Measurements from ENCODE around the gene CBY1. TPM values are rescaled to one million over a fixed set of nuclear protein-coding genes. Genes with fewer than 3 reads are reported as not detected.

CBY1 gene
- total RNA-seq, 2 donors from 2014 or later = 22.3 to 25.2 TPM

DNA sequence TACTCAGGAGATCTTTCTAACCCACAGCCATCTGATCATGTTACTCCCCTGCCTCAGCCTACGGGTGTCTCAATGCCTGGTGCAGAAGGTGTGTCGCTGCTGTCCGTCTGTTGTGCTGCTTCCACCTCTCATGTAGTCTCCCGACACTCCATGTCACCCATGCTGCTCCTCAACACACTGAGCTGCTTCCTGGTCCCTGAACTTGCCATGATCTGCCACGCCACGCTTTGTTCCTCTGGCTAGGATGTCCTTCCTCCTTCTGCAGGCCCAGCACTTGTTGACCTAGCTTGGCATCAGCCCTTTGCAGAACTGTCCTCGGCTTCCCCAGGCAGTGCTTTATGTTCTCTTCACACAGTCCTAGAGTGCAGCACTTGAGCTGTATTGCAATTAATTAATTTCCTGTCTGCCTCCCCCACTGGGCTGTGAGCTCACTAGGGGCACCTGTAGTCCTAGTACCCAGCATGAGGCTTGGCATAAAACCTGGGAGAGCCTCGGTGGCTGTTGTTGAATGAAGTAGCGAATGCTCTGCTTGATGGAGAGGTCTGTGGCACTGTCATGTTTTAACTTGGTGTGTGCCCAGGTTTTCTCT, 58.8 kb downstream of the CBY1 start:
- intact Hi-C loops (cut with DNase I) = no loop called here
- DNase-seq (ENCODE audit: low spot score) = peak; percentile 70

DNA sequence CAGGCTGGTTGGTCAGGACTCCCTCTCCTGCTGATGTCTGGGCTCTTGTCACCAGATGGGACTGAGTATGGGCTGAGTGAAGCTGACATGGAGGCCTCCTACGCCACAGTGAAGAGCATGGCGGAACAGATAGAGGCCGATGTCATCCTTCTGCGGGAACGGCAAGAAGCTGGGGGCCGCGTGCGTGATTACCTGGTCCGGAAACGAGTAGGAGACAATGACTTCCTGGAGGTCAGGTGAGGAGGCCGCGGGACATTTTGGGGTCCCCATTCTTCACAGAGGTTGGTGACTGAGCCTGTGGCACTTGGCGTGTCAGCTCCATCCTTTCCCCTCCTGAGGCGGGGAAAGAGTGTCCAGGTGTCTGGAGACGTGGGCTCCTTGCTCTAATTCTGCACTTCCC, 59.4 kb downstream of the CBY1 start:
- peak; percentile 61 for DNase-seq (ENCODE audit: low spot score)
- intact Hi-C loops (cut with DNase I) = no loop called here

DNA sequence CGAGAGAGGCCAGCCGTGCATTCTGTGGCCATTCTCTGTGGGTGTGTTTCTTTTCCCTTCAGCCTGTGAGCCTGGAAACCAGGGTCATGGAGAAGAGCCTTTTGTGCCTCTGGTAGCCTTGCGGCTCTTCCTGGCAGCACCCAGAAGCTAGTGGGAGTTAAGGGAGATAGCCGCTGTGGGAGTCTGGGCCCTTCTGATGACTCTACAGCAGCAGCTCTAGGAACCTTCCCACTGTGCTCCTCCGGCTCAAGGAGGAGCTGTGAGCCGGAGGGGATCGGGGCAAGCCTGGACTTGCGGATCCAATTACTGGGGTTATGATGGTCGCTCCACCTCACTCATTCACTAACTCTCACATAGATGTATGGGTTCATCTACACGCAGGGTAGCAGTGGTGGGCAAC, 59.8 kb downstream of the CBY1 start:
- intact Hi-C loops (cut with DNase I) = no loop called here
- DNase-seq (ENCODE audit: low spot score) = no peak

DNA sequence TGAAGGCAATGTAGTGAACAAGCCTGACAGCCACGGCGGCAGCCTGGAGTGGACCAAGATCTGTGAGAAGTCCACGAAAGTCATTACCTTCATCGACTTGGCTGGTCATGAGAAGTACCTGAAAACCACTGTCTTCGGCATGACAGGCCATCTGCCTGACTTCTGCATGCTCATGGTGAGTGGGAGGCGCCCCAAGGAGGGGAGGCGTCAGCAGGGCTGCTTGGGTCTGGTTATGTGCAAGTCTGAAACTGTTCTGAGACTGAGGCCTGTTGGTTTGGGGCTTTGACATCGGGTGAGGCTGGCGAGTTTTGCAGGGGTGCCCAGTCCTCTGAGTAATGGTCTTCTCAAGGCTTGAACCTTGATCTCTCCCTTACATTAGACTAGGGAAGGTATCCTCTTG, 60.4 kb downstream of the CBY1 start:
- DNase-seq (ENCODE audit: low spot score) = peak; percentile 77
- intact Hi-C loops (cut with DNase I) = loop anchor here in 1 of 2 donors (1.0 kb wide), 1 partner anchor 31 kb away; no protein-coding TSS in a partner anchor

DNA sequence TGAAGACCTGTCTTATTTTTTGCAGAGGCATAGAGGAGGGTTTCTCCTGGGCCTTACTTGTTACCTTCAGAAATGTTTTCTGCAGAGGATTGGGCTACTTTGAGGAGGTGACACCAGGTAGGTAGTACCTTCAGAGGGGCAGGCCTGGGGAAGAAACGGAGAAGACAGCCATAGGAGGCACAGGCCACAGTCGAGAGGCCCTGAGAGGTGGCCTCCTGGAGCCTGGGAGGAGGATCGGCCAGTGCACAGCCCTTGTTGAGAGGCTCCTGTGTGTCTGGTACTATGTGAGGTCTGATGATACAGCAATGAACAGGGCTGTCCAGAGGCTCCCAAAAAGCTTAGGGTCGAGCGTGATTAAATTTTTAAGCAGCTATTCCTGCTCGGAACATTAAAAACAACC, 60.8 kb downstream of the CBY1 start:
- intact Hi-C loops (cut with DNase I) = loop anchor here in 1 of 2 donors (1.0 kb wide), 1 partner anchor 31 kb away; no protein-coding TSS in a partner anchor
- no peak for DNase-seq (ENCODE audit: low spot score)

DNA sequence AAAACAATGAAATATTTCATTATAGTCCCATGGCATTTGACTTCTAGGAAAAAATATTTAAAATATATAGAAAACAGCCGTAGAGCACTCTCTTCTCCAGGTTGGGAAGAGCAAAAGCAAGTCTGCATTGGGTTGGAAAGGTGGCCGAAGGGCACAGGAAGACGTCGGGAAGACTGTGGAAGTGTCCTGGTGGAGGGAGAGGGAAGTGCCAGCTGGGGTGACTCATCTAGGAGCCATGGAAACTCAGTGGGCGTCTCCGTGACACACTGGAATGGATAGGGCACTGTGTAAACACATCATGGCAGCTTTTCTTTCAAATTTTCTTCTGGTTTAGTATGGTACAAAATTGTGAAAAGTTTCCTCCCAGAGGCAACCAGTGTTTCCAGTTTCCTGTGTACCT, 62.0 kb downstream of the CBY1 start:
- peak; percentile 83 for DNase-seq (ENCODE audit: low spot score)
- intact Hi-C loops (cut with DNase I) = no loop called here

DNA sequence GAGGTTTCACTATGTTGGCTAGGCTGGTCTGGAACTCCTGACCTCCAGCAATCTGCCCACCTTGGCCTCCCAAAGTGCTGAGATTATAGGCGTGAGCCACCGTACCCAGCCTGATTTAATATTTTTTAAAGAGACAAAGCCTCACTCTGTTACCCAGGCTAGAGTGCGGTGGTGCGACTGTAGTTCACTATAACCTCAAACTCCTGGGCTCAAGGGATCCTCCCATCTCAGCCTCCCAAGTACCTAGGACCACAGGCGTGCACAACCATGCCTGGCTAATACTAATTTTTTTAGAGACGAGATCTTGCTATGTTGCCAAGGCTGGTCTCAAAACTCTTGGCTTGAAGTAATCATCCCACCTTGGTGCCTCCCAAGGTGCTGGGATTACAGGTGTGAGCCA, 62.8 kb downstream of the CBY1 start:
- intact Hi-C loops (cut with DNase I) = no loop called here
- DNase-seq (ENCODE audit: low spot score) = no peak

DNA sequence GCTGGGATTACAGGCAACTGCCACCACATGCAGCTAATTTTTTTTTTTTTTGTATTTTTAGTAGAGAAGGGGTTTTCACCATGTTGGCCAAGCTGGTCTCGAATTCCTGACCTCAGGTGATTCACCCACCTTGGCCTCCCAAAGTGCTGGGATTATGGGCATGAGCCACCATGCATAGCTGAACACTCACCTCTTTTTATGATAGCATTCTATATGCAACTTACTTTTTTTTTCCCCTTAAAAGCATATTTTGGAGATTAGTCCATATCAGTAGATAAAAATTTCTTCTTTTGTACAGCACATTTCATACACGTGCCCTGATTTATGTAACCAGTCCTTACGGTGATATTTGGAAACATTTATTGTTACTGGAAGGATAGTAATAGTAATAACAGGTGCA, 63.9 kb downstream of the CBY1 start:
- intact Hi-C loops (cut with DNase I) = no loop called here
- no peak for DNase-seq (ENCODE audit: low spot score)

DNA sequence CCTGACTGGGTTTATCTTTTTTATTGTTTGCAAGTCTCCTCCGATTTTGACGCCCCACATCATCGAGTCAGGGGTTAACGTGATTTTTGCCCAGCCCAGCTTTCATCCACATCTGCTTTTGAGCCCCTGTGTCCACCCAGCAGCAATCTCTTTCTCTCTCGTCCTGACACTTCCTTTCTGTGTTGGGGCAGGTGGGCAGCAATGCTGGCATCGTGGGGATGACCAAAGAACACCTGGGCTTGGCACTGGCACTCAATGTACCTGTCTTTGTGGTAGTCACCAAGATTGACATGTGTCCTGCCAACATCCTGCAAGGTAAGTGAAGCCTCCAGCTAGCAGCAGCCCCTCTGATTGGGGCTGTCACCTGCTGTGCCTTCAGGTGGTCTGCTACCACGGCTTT, 65.1 kb downstream of the CBY1 start:
- intact Hi-C loops (cut with DNase I) = no loop called here
- DNase-seq (ENCODE audit: low spot score) = no peak

Other genes with a start within 250 kb of the CBY1 start
- gene KCNJ4, start 201.4 kb upstream of the CBY1 start, total RNA-seq = not detected
- gene KDELR3, start 188.5 kb upstream of the CBY1 start, total RNA-seq = 10 to 100 TPM; 14.5 to 23.1 TPM
- gene DDX17, start 150.3 kb upstream of the CBY1 start, total RNA-seq = 100 to 1,000 TPM; 260 to 323 TPM
- gene DMC1, start 86.5 kb upstream of the CBY1 start, total RNA-seq = 1 to 10 TPM; 1.4 to 2.4 TPM
- gene FAM227A, start 246 bp upstream of the CBY1 start, total RNA-seq = under 1 TPM; 0.43 to 0.83 TPM
- gene TOMM22, start 25.3 kb downstream of the CBY1 start, total RNA-seq = 10 to 100 TPM; 40.7 to 42.8 TPM
- gene JOSD1, start 44.3 kb downstream of the CBY1 start, total RNA-seq = 10 to 100 TPM; 45.0 to 48.3 TPM
- gene GTPBP1, start 49.3 kb downstream of the CBY1 start, total RNA-seq = 10 to 100 TPM; 29.8 to 34.3 TPM
- gene SUN2, start 99.4 kb downstream of the CBY1 start, total RNA-seq = 100 to 1,000 TPM; 229 to 246 TPM
- 1 to 10 TPM; 5.9 to 8.3 TPM for gene DNAL4, start 137.5 kb downstream of the CBY1 start, total RNA-seq
- gene NPTXR, start 187.4 kb downstream of the CBY1 start, total RNA-seq = 1 to 10 TPM; 8.3 to 8.4 TPM
- gene CBX6, start 215.6 kb downstream of the CBY1 start, total RNA-seq = 100 to 1,000 TPM in 1 of 2 donors, 10 to 100 TPM in 1; 98.0 to 105 TPM